HL-60 (cell line): ENCODE data around the gene NANP.
"Not testable (repeated sequence)": the region's sequence is repeated elsewhere in the genome, so short reads cannot be mapped to it uniquely, and the experiment has no call there.

Experiments
- DNase-seq, 2 experiments: peaks; one replicate each; pipeline ENCODE4 v3.0.0-alpha.2; 2010 to 2020; ENCODE audit warnings: low read depth in 1 of 2, low spot score in 1 of 2
- H3K27ac ChIP-seq: fragments of 250-450 bp; sonication (Bioruptor Pico); replicated peaks from 2 replicates; pipeline ENCODE4 v1.5.1; 2020; ENCODE audit warnings: mild to moderate bottlenecking, moderate library complexity
- H3K27me3 ChIP-seq: fragments of 250-450 bp; sonication (Bioruptor Pico); 2 replicates; pipeline ENCODE4 v1.5.1; 2021; ENCODE audit warnings: mild to moderate bottlenecking, moderate library complexity; ENCODE audit not compliant: insufficient read depth, poor library complexity, severe bottlenecking
- H3K4me3 ChIP-seq: replicated peaks from 2 replicates; pipeline ENCODE4 v1.5.1; 2011; ENCODE audit warnings: mild to moderate bottlenecking, control low read depth, low read length; ENCODE audit not compliant: insufficient read depth
- GABPA ChIP-seq: IDR thresholded peaks from 2 replicates; pipeline ENCODE4 v1.6.1; 2012; ENCODE audit warnings: low read depth
- POLR2AphosphoS5 ChIP-seq: IDR thresholded peaks from 2 replicates; pipeline ENCODE4 v1.6.1; 2012; ENCODE audit warnings: low read depth
- SPI1 ChIP-seq: IDR thresholded peaks from 2 replicates; pipeline ENCODE4 v1.6.1; 2012; ENCODE audit warnings: low read depth, mild to moderate bottlenecking, borderline replicate concordance
- TF ChIP-seq, protein P1 (sequence below): IDR thresholded peaks from 2 replicates; pipeline ENCODE4 v1.6.1; 2012; ENCODE audit warnings: low read depth; ENCODE audit not compliant: insufficient replicate concordance
- TF ChIP-seq, protein P2 (sequence below): IDR thresholded peaks from one replicate; pipeline ENCODE4 v1.5.1; 2011; ENCODE audit warnings: low read length, control low read depth, inconsistent platforms; ENCODE audit not compliant: insufficient read depth

NANP gene

DNA sequence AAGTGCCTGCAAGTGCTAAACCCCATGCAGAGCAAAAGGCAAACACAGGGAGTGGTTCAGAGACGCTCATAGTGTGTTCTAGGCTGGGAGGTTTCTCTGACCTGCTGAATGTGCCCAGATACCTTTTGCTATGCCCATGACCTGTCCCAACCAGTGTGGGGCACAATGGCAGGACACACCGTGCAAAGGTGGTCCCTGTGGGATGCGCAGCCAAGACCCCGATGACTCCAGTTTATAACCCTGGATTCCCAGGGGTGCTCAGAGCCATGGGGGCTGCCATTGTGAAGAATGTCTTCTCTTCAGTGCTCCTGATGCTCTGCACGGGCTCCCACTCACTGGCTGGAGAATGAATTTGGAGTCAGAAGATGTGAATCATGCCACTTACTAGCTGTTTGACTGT, 36.3 kb downstream of the NANP start:
- no peak for TF ChIP-seq SPI1
- no peak for TF ChIP-seq POLR2AphosphoS5
- TF ChIP-seq GABPA = no peak
- TF ChIP-seq, protein P1, sequence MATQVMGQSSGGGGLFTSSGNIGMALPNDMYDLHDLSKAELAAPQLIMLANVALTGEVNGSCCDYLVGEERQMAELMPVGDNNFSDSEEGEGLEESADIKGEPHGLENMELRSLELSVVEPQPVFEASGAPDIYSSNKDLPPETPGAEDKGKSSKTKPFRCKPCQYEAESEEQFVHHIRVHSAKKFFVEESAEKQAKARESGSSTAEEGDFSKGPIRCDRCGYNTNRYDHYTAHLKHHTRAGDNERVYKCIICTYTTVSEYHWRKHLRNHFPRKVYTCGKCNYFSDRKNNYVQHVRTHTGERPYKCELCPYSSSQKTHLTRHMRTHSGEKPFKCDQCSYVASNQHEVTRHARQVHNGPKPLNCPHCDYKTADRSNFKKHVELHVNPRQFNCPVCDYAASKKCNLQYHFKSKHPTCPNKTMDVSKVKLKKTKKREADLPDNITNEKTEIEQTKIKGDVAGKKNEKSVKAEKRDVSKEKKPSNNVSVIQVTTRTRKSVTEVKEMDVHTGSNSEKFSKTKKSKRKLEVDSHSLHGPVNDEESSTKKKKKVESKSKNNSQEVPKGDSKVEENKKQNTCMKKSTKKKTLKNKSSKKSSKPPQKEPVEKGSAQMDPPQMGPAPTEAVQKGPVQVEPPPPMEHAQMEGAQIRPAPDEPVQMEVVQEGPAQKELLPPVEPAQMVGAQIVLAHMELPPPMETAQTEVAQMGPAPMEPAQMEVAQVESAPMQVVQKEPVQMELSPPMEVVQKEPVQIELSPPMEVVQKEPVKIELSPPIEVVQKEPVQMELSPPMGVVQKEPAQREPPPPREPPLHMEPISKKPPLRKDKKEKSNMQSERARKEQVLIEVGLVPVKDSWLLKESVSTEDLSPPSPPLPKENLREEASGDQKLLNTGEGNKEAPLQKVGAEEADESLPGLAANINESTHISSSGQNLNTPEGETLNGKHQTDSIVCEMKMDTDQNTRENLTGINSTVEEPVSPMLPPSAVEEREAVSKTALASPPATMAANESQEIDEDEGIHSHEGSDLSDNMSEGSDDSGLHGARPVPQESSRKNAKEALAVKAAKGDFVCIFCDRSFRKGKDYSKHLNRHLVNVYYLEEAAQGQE = no peak
- TF ChIP-seq, protein P2, sequence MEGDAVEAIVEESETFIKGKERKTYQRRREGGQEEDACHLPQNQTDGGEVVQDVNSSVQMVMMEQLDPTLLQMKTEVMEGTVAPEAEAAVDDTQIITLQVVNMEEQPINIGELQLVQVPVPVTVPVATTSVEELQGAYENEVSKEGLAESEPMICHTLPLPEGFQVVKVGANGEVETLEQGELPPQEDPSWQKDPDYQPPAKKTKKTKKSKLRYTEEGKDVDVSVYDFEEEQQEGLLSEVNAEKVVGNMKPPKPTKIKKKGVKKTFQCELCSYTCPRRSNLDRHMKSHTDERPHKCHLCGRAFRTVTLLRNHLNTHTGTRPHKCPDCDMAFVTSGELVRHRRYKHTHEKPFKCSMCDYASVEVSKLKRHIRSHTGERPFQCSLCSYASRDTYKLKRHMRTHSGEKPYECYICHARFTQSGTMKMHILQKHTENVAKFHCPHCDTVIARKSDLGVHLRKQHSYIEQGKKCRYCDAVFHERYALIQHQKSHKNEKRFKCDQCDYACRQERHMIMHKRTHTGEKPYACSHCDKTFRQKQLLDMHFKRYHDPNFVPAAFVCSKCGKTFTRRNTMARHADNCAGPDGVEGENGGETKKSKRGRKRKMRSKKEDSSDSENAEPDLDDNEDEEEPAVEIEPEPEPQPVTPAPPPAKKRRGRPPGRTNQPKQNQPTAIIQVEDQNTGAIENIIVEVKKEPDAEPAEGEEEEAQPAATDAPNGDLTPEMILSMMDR = no peak
- no peak for DNase-seq
- H3K27me3 ChIP-seq = peaks cover 32% of the 10 kb centered on the region
- H3K27ac ChIP-seq = no peak overlapping the region
- H3K4me3 ChIP-seq = no peak overlapping the region

DNA sequence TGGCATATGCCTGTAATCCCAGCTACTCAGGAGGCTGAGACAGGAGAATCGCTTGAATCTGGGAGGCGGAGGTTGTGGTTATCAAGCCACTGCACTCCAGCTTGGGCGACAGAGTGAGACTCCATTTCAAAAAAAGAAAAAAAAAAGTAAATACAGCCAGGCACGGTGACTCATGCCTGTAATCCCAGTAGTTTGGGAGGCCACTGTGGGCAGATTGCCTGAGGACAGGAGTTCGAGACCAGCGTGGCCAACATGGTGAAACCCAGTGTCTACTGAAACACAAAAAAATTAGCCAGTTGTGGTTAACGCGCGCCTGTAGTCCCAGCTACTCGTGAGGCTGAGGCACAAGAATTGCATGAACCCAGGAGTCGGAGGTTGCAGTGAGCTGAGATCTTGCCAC, 36.9 kb downstream of the NANP start:
- Histone ChIP-seq H3K4me3 (no peak overlapping the region), H3K27me3 (peaks cover 33% of the 10 kb centered on the region), H3K27ac (no peak overlapping the region)
- no peak for DNase-seq
- TF ChIP-seq, protein P2 = no peak
- TF ChIP-seq POLR2AphosphoS5 (no peak), GABPA (no peak), SPI1 (no peak)
- TF ChIP-seq, protein P1 = no peak

DNA sequence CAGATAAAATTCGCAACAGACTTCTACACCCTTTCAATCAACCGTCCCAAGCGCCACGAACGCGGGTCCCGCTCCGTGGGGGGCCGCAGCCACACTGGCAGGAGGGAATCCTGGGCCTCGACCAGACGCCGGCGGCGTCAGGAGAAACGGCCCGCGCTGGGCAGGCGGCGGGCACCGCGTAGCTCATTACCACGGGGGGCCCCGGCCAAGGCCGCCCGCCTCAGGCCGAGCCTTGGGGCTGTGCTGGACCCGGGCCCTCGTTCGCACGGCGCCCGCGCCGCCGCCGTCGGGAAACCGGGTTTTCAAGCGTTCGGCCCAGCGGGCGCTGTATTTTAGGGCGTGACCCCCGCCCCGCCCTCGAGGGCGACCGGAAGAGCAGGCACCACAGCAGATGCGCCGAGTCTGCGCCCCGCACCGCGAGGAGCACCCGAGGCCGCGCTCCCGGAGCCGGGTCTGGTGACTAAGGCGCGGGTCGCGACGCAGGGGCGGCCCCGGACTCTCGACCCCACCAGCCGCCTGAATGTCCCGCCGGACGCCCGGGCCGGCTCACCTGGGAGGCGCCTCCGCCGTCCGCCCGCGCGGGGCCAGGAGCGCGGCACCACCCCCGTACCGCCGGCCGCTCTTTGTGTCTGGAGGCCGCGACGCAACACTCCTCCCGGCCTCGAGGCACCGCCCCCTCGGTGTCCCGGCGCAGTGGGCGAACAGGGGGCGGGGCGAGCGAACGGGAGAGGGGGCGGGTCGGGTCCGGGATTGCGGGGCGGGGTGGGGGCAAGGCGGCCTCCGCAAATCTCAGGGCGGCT, 38.7 kb downstream of the NANP start, which contains the start of gene NINL:
Gene NINL (minus strand): TSS at position 627 of the 800 bp plus-strand sequence. CDS start 58,944 bp downstream, outside the sequence.
- Histone ChIP-seq H3K4me3 (no peak within 1 kb of the TSS), H3K27ac (no peak within 1 kb of the TSS)

DNA sequence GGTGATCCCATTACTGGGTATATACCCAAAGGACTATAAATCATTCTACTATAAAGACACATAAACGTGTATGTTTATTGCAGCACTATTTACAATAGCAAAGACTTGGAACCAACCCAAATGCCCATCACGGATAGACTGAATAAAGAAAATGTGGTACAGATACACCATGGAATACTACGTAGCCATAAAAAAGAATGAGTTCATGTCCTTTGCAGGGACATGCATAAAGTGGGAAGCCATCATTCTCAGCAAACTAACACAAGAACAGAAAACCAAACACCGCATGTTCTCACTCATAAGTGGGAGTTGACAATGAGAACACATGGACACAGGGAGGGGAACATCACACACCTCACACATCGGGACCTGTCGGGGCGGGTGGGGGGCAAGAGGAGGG, 40.2 kb downstream of the NANP start:
- not testable (repeated sequence) for H3K27ac ChIP-seq, DNase-seq, H3K4me3 ChIP-seq
- H3K27me3 ChIP-seq = peaks cover 33% of the 10 kb centered on the region

More for the DNA sequence above, 38.7 kb downstream of the NANP start, which contains the start of gene NINL:
- no peak for DNase-seq
- no peak for TF ChIP-seq GABPA
- no peak for TF ChIP-seq SPI1
- no peak for TF ChIP-seq POLR2AphosphoS5
- TF ChIP-seq, protein P1 = no peak
- TF ChIP-seq, protein P2 = no peak
- peaks cover 33% of the 10 kb centered on the region for H3K27me3 ChIP-seq
